ENCODE measurements around the gene FOCAD. TPM values are rescaled to one million over a fixed set of nuclear protein-coding genes. Genes with fewer than 3 reads are reported as not detected.

Gene FOCAD
- total RNA-seq, 1 donor from 2014 or later, result 146 TPM

- Histone ChIP-seq H3K27me3 (no peaks in the 10 kb centered on the region), H2AFZ (replicated peaks) (no peak overlapping the region), H3K4me1 (peaks cover 61% of the 10 kb centered on the region), H3K4me3 (peak overlapping the region; percentile 36), H4K20me1 (ENCODE audit: low read depth) (peaks cover 49% of the 10 kb centered on the region), H3K9me3 (ENCODE audit: low read depth) (no peaks in the 10 kb centered on the region), H3F3A (ENCODE audit: low read depth) (peaks cover 39% of the 10 kb centered on the region), H3K27ac (no peak overlapping the region), H3K36me3 (no peaks in the 10 kb centered on the region), H3K4me2 (peak overlapping the region; percentile 94), H3K79me2 (ENCODE audit: low read depth) (peaks cover 89% of the 10 kb centered on the region), H3K9ac (no peak overlapping the region)
- H3K27ac Mint-ChIP-seq, result no peak overlapping the region
- peaks cover 6% of the 10 kb centered on the region for H3K4me1 Mint-ChIP-seq
- no peak overlapping the region for H3K4me3 Mint-ChIP-seq
- H3K36me3 Mint-ChIP-seq, result peaks cover 4% of the 10 kb centered on the region
- H3K27me3 Mint-ChIP-seq (ENCODE audit: insufficient read depth, low read depth), result no peaks in the 10 kb centered on the region
- H3K9me3 Mint-ChIP-seq, result no peaks in the 10 kb centered on the region
- TF ChIP-seq EZH2phosphoT487 (IDR thresholded peaks at IDR 0.05) (no peak), EZH2 (IDR thresholded peaks at IDR 0.05) (no peak)
- TF ChIP-seq, protein P1, sequence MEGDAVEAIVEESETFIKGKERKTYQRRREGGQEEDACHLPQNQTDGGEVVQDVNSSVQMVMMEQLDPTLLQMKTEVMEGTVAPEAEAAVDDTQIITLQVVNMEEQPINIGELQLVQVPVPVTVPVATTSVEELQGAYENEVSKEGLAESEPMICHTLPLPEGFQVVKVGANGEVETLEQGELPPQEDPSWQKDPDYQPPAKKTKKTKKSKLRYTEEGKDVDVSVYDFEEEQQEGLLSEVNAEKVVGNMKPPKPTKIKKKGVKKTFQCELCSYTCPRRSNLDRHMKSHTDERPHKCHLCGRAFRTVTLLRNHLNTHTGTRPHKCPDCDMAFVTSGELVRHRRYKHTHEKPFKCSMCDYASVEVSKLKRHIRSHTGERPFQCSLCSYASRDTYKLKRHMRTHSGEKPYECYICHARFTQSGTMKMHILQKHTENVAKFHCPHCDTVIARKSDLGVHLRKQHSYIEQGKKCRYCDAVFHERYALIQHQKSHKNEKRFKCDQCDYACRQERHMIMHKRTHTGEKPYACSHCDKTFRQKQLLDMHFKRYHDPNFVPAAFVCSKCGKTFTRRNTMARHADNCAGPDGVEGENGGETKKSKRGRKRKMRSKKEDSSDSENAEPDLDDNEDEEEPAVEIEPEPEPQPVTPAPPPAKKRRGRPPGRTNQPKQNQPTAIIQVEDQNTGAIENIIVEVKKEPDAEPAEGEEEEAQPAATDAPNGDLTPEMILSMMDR (IDR thresholded peaks at IDR 0.05), result no peak
- peak; percentile 74 for DNase-seq (ENCODE audit: low spot score)
Observed at GRCh38 chr9:20662156-20662555, 21.9 kb upstream of the FOCAD start.

DNA sequence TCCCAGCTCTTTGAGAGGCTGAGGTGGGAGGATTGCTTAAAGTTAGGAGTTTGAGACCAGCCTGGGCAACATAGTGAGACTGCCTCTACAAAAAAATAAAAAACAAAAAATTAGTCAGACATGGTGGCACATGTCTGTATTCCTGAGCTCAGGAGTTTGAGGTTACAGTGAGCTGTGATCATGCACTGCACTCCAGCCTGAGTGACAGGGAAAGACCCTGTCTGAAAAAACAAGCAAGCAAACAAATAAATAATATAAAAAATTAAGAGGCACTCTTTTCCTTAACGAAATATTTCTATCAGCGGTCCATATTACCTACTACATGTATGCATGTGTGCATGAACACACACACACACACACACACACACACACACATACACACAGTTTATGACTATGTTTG is 20.9 kb upstream of the FOCAD start:
- H3K27me3 ChIP-seq, result no peaks in the 10 kb centered on the region
- no peak overlapping the region for H3K27ac ChIP-seq
- Mint-ChIP-seq H3K27me3 (ENCODE audit: insufficient read depth, low read depth) (no peaks in the 10 kb centered on the region), H3K9me3 (no peaks in the 10 kb centered on the region), H3K4me3 (no peak overlapping the region), H3K4me1 (peaks cover 6% of the 10 kb centered on the region), H3K36me3 (peaks cover 4% of the 10 kb centered on the region), H3K27ac (no peak overlapping the region)
- H3K36me3 ChIP-seq, result no peaks in the 10 kb centered on the region
- DNase-seq (ENCODE audit: low spot score), result no peak
- H4K20me1 ChIP-seq (ENCODE audit: low read depth), result peaks cover 54% of the 10 kb centered on the region
- H3F3A ChIP-seq (ENCODE audit: low read depth), result peaks cover 39% of the 10 kb centered on the region
- TF ChIP-seq EZH2phosphoT487 (IDR thresholded peaks at IDR 0.05) (no peak), EZH2 (IDR thresholded peaks at IDR 0.05) (no peak)
- TF ChIP-seq, protein P1 (IDR thresholded peaks at IDR 0.05), result no peak
- peaks cover 61% of the 10 kb centered on the region for H3K4me1 ChIP-seq
- H3K4me2 ChIP-seq, result peak overlapping the region; percentile 94
- peaks cover 98% of the 10 kb centered on the region for H3K79me2 ChIP-seq (ENCODE audit: low read depth)
- no peak overlapping the region for H3K9ac ChIP-seq
- H3K9me3 ChIP-seq (ENCODE audit: low read depth), result no peaks in the 10 kb centered on the region
- H2AFZ ChIP-seq (replicated peaks), result no peak overlapping the region
- H3K4me3 ChIP-seq, result no peak overlapping the region

DNA sequence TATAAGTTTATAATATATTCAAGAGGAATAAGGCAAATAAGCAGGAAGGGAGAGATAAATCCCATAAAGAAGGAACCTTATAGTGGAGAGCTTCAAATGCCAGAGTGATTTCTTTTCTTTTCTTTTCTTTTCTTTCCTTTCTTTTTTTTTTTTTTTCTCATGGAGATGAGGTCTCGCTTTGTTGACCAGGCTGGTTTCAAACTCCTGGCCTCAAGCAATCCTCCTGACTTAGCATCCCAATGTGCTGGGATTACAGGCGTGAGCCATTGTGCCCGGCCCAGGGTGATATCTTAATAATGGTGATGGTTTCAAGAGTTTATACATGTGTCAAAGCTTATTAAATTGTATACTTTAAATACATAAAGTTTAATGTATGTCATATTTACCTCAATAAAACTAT is 19.6 kb upstream of the FOCAD start:
- peaks cover 6% of the 10 kb centered on the region for H3K4me1 Mint-ChIP-seq
- Histone ChIP-seq H3K4me1 (peaks cover 55% of the 10 kb centered on the region), H3K9me3 (ENCODE audit: low read depth) (no peaks in the 10 kb centered on the region), H3K36me3 (no peaks in the 10 kb centered on the region), H3F3A (ENCODE audit: low read depth) (peaks cover 39% of the 10 kb centered on the region), H3K27ac (peak overlapping the region; percentile 35), H3K4me3 (no peak overlapping the region), H2AFZ (replicated peaks) (no peak overlapping the region), H4K20me1 (ENCODE audit: low read depth) (peaks cover 54% of the 10 kb centered on the region), H3K27me3 (no peaks in the 10 kb centered on the region), H3K79me2 (ENCODE audit: low read depth) (peaks cover 99% of the 10 kb centered on the region), H3K9ac (no peak overlapping the region), H3K4me2 (peak overlapping the region; percentile 47)
- TF ChIP-seq EZH2 (IDR thresholded peaks at IDR 0.05) (no peak), EZH2phosphoT487 (IDR thresholded peaks at IDR 0.05) (no peak)
- TF ChIP-seq, protein P1 (IDR thresholded peaks at IDR 0.05), result no peak
- no peaks in the 10 kb centered on the region for H3K27me3 Mint-ChIP-seq (ENCODE audit: insufficient read depth, low read depth)
- no peak overlapping the region for H3K27ac Mint-ChIP-seq
- no peak overlapping the region for H3K4me3 Mint-ChIP-seq
- peaks cover 11% of the 10 kb centered on the region for H3K36me3 Mint-ChIP-seq
- no peaks in the 10 kb centered on the region for H3K9me3 Mint-ChIP-seq
- peak; percentile 42 for DNase-seq (ENCODE audit: low spot score)

All from neural progenitor cell (in vitro differentiated cells).